OCI-LY1 (cell line): ENCODE data around the gene STRIP1.

ENCODE experiments used
- CTCF ChIP-seq: fragments of 200-600 bp; sonication (generic), shearing (Covaris generic); IDR thresholded peaks from 2 replicates; pipeline ENCODE4 v1.5.1; 2017; ENCODE audit warnings: mild to moderate bottlenecking, antibody characterized with exemption, low read length, moderate library complexity, mixed read lengths
- EZH2 ChIP-seq: fragments of 200-600 bp; sonication (generic), shearing (Covaris generic); IDR thresholded peaks from 2 replicates; pipeline ENCODE4 v1.8.0; 2017; ENCODE audit warnings: borderline replicate concordance, mixed run types, mild to moderate bottlenecking, antibody characterized with exemption, low read length, moderate library complexity, mixed read lengths

GRCh38 chr1:110102081-110102480 lies 67.7 kb downstream of the STRIP1 start:
- no peak for TF ChIP-seq EZH2
- no peak for TF ChIP-seq CTCF
